GM12801 (cell line): ENCODE measurements around the gene DTD1.

Experiments used
- CTCF ChIP-seq: IDR thresholded peaks from one replicate; pipeline ENCODE4 v1.5.1; 2011; ENCODE audit warnings: control low read depth; ENCODE audit not compliant: insufficient read length; ENCODE audit errors: extremely low read depth

The DTD1 gene

GRCh38 chr20:18633411-18633810 lies 45.6 kb downstream of the DTD1 start:
- no peak for TF ChIP-seq CTCF

GRCh38 chr20:18634501-18634900 lies 46.6 kb downstream of the DTD1 start:
- no peak for TF ChIP-seq CTCF

- TF ChIP-seq CTCF, result no peak
Measured at GRCh38 chr20:18635380-18635779, 47.5 kb downstream of the DTD1 start.

- no peak for TF ChIP-seq CTCF
Measured at GRCh38 chr20:18637224-18637623, 49.4 kb downstream of the DTD1 start.

GRCh38 chr20:18638768-18639167 lies 50.9 kb downstream of the DTD1 start:
- TF ChIP-seq CTCF, result no peak

- TF ChIP-seq CTCF, result no peak
Measured at GRCh38 chr20:18639501-18639979, 51.7 kb downstream of the DTD1 start.

GRCh38 chr20:18645196-18645745 lies 57.4 kb downstream of the DTD1 start:
- no peak for TF ChIP-seq CTCF
